DND-41 (cell line): ENCODE results near the gene MAP3K2.

Experiments
- ATAC-seq: fragments of 200-7000 bp; cut with Tn5 transposase; 3 replicates; pipeline ENCODE4 v1.9.1; 2021; ENCODE audit warnings: low read depth; ENCODE audit not compliant: insufficient read depth
- DNase-seq: peaks from one replicate; pipeline ENCODE4 v3.0.0-alpha.2; 2020
- H2AFZ ChIP-seq: 2 replicates; pipeline ENCODE4 v1.6.0; 2012; ENCODE audit warnings: low read depth, low read length
- H3K27ac ChIP-seq: 2 replicates; pipeline ENCODE4 v1.5.1; 2012; ENCODE audit warnings: low read length, inconsistent platforms
- H3K27me3 ChIP-seq: fragments of 200-600 bp; sonication (generic); 2 replicates; pipeline ENCODE4 v1.6.0; 2012; ENCODE audit warnings: low read length, mild to moderate bottlenecking, inconsistent platforms; ENCODE audit not compliant: insufficient read depth, poor library complexity
- H3K36me3 ChIP-seq: 2 replicates; pipeline ENCODE4 v1.5.1; 2012; ENCODE audit warnings: low read length, inconsistent platforms; ENCODE audit not compliant: insufficient read depth
- H3K4me1 ChIP-seq: 2 replicates; pipeline ENCODE4 v1.5.1; 2012; ENCODE audit warnings: mild to moderate bottlenecking, low read length; ENCODE audit not compliant: insufficient read depth
- H3K4me2 ChIP-seq: 2 replicates; pipeline ENCODE4 v1.6.0; 2012; ENCODE audit warnings: mild to moderate bottlenecking, moderate library complexity, low read length, inconsistent platforms; ENCODE audit not compliant: insufficient read depth
- H3K4me3 ChIP-seq, 2 experiments: fragments of 200-600 bp in 1 of 2; shearing (Covaris generic) in 1 of 2; 2 replicates each; pipeline ENCODE4 v1.5.1; 2012 to 2016; ENCODE audit warnings: inconsistent platforms in 2 of 2, low read length in 2 of 2, mild to moderate bottlenecking in 2 of 2, low read depth in 1 of 2, moderate library complexity in 1 of 2
- H3K79me2 ChIP-seq: 2 replicates; pipeline ENCODE4 v1.6.0; 2012; ENCODE audit warnings: low read length, inconsistent platforms; ENCODE audit not compliant: insufficient read depth
- H3K9ac ChIP-seq: 2 replicates; pipeline ENCODE4 v1.6.0; 2012; ENCODE audit warnings: low read depth, mild to moderate bottlenecking, inconsistent platforms, low read length, moderate library complexity
- H3K9me3 ChIP-seq: 2 replicates; pipeline ENCODE4 v1.5.1; 2012; ENCODE audit warnings: low read length, moderate library complexity, mild to moderate bottlenecking, inconsistent platforms; ENCODE audit not compliant: insufficient read depth, severe bottlenecking
- H4K20me1 ChIP-seq: 2 replicates; pipeline ENCODE4 v1.6.0; 2012; ENCODE audit warnings: low read length; ENCODE audit not compliant: insufficient read depth
- CTCF ChIP-seq: IDR thresholded peaks from 2 replicates; pipeline ENCODE4 v1.5.1; 2012; ENCODE audit warnings: borderline replicate concordance, low read length, moderate library complexity, mild to moderate bottlenecking; ENCODE audit not compliant: poor library complexity, severe bottlenecking; ENCODE audit errors: extremely low read depth
- EZH2 ChIP-seq: IDR thresholded peaks from 3 replicates; pipeline ENCODE4 v1.6.1; 2012; ENCODE audit warnings: borderline replicate concordance, low read depth, mild to moderate bottlenecking, moderate library complexity, low read length, inconsistent platforms; ENCODE audit not compliant: severe bottlenecking

Gene MAP3K2

DNA sequence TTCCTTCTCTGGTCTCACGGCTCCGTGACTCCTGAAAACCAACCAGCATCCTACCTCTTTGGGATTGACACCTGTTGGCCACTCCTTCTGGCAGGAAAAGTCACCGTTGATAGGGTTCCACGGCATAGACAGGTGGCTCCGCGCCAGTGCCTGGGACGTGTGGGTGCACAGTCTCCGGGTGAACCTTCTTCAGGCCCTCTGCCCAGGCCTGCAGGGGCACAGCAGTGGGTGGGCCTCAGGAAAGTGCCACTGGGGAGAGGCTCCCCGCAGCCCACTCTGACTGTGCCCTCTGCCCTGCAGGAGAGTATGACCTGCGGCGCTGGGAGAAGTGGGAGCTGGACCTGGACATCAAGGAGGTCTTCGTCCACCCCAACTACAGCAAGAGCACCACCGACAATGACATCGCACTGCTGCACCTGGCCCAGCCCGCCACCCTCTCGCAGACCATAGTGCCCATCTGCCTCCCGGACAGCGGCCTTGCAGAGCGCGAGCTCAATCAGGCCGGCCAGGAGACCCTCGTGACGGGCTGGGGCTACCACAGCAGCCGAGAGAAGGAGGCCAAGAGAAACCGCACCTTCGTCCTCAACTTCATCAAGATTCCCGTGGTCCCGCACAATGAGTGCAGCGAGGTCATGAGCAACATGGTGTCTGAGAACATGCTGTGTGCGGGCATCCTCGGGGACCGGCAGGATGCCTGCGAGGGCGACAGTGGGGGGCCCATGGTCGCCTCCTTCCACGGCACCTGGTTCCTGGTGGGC, 40.5 kb upstream of the MAP3K2 start:
- Histone ChIP-seq H3K9me3 (no peaks in the 10 kb centered on the region), H3K36me3 (no peaks in the 10 kb centered on the region), H2AFZ (no peak overlapping the region), H3K4me2 (no peak overlapping the region), H3K9ac (no peak overlapping the region), H3K4me1 (peaks cover 4% of the 10 kb centered on the region), H3K27ac (no peak overlapping the region), H3K79me2 (no peaks in the 10 kb centered on the region), H3K27me3 (peaks cover 5% of the 10 kb centered on the region), H3K4me3 (no peak overlapping the region), H4K20me1 (no peaks in the 10 kb centered on the region)
- TF ChIP-seq CTCF = no peak
- no peak for TF ChIP-seq EZH2
- ATAC-seq (no peak), DNase-seq (no peak)

- DNase-seq = no peak
Observed at GRCh38 chr2:127427376-127428056, 39.7 kb upstream of the MAP3K2 start.

GRCh38 chr2:127426501-127427354, 39.0 kb upstream of the MAP3K2 start:
- Histone ChIP-seq H3K9ac (no peak overlapping the region), H2AFZ (no peak overlapping the region), H3K27me3 (peaks cover 15% of the 10 kb centered on the region), H3K4me3 (no peak overlapping the region), H3K27ac (no peak overlapping the region), H4K20me1 (no peaks in the 10 kb centered on the region), H3K79me2 (no peaks in the 10 kb centered on the region), H3K36me3 (no peaks in the 10 kb centered on the region), H3K4me2 (no peak overlapping the region), H3K4me1 (peaks cover 16% of the 10 kb centered on the region), H3K9me3 (no peaks in the 10 kb centered on the region)
- TF ChIP-seq EZH2 (no peak), CTCF (no peak)
- DNase-seq = no peak
- ATAC-seq = no peak

More at GRCh38 chr2:127427376-127428056, 39.7 kb upstream of the MAP3K2 start:
- H3K79me2 ChIP-seq = no peaks in the 10 kb centered on the region
- H3K36me3 ChIP-seq = no peaks in the 10 kb centered on the region
- H3K4me3 ChIP-seq = no peak overlapping the region
- H3K27ac ChIP-seq = no peak overlapping the region
- H2AFZ ChIP-seq = no peak overlapping the region
- peaks cover 12% of the 10 kb centered on the region for H3K27me3 ChIP-seq
- no peak overlapping the region for H3K4me2 ChIP-seq
- H3K9ac ChIP-seq = no peak overlapping the region
- no peaks in the 10 kb centered on the region for H3K9me3 ChIP-seq
- no peak for TF ChIP-seq CTCF
- no peak for TF ChIP-seq EZH2
- peaks cover 12% of the 10 kb centered on the region for H3K4me1 ChIP-seq
- ATAC-seq = no peak
- no peaks in the 10 kb centered on the region for H4K20me1 ChIP-seq
